KBM-7 (cell line): ENCODE data around the gene PYDC2.
A peak's percentile ranks its signal among the peaks of the same experiment; 100 is the strongest.
"Not testable (repeated sequence)": the region's sequence is repeated elsewhere in the genome, so short reads cannot be mapped to it uniquely, and the experiment has no call there.

ENCODE experiments used
- DNase-seq: peaks from one replicate; pipeline ENCODE4 v3.0.0-alpha.2; 2015
- in situ Hi-C: fragments of 300-500 bp; cut with MboI; formaldehyde crosslinking; loops from 2 replicates; pipeline ENCODE4 v1.14.3; 2020; ENCODE audit warnings: low sequenced_read_pairs, low pct_unique_long_range_greater_than_20kb, mixed read lengths

PYDC2 gene

GRCh38 chr3:191455257-191455952 lies 5.6 kb upstream of the PYDC2 start:
- no peak for DNase-seq
- in situ Hi-C loops = no loop called here

GRCh38 chr3:191460360-191460759 lies 603 bp upstream of the PYDC2 start:
- DNase-seq = no peak
- in situ Hi-C loops = no loop called here

GRCh38 chr3:191470080-191470479 lies 9.1 kb downstream of the PYDC2 start:
- in situ Hi-C loops = no loop called here
- DNase-seq = no peak

GRCh38 chr3:191470545-191470944 lies 9.6 kb downstream of the PYDC2 start:
- in situ Hi-C loops = no loop called here
- DNase-seq = no peak

DNA sequence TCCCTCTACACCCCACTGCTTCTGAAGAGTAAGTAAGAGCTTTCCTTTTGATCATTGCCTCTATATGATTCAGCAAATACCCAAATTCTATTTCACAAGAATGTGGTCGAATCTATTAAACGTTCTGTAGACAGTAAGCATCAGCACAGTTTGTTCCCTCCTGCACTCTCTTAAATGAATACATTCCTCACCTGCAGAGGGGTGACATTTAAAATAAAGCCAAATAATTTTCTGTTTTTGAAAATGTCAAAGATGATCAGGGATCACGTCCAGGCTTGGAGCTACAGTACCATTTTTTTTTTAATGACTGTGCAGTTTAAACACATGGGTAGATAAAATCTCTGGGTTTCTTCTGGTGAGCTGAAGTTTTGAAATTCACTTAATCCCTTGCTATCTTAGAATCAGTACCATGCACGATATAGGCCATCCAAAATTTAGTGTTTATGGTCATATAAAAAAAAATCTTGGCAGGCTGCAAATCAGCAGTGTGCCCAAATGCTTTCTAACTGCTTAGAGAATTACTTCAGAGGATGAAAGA lies 12.8 kb downstream of the PYDC2 start:
- DNase-seq = no peak
- in situ Hi-C loops = no loop called here

DNA sequence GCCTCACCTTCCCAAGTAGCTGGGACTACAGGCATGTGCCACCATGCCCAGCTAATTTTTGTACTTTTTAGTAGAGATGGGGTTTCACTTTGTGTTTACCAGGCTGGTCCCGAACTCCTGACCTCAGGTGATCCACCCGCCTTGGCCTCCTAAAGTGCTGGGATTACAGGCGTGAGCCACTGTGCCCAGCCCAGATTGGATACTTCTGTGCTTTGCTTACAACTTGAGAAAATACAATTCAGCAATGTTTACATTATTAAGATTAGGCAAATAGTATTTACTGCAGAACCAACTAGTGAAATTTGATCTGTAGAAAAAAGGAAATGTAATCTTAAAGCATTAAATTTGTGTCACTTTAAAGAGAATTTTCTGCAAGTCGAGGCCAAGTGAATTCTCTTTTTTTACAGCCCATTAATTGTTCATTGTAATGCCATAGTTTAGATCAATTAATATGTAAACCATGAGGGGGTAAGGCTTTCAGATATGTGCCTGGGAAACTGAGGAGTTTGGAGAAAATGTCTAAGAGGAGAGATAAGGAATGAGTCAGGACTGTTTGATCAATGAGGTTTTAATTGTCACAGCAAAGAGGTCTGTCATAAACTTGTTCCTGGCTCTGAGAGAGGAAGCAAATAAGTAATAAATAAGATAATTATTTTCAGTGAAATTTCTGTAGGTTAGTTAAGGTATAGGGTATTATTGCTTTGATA lies 15.3 kb downstream of the PYDC2 start:
- in situ Hi-C loops = no loop called here
- no peak for DNase-seq

DNA sequence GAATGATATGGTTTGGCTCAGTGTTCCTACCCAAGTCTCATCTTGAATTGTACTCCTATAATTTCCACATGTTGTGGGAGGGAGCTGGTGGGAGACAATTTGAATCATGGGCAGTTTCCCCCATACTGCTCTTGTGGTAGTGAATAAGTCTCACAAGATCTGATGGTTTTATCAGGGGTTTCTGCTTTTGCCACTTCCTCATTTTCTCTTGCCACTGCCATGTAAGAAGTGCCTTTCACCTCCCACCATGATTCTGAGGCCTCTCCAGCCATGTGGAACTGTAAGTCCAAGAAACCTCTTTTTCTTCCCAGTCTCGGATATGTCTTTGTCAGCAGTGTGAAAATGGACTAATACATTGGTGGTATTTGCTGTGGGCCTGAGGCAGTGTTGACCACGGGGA lies 23.0 kb downstream of the PYDC2 start:
- in situ Hi-C loops = not testable (repeated sequence)
- peak; percentile 1 for DNase-seq

DNA sequence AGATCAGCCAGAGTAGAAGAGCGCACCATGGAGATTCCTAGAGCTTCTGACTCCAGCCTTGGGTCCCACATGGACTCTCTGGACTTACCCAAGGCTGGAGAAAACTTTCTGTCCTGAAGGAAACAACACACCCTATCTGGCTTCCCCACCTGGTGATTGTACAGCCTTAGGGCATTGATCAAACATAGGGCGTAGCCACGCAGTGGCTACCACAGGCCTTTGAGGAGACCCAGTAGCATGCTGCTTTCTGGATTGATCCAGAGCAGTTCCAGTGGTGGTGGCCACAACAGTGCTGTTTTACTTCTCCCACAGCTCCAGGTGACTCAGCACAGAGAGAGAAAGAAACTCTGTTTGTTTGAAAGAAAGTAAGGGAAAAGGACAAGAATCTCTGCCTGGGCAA lies 23.5 kb downstream of the PYDC2 start:
- in situ Hi-C loops = no loop called here
- no peak for DNase-seq

GRCh38 chr3:191492601-191493000 lies 31.6 kb downstream of the PYDC2 start:
- no peak for DNase-seq
- in situ Hi-C loops = no loop called here

DNA sequence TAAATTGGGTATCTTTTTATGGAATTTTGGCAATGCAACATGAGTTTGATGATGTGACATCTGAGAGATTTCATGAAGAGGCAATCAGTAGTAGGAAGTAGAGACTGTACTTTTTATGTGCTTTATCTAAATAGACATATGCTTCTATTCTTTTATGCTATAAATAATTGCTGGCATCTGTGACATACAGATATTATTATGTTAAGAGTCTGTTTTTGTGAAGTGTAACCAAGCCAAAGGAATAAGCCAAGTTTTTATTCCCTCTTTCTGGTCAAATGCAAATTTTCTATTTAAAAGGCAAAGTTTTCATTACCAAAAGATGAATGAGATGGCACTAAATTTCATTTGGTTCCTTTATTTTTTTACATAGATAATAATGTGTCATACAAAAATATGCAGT lies 32.4 kb downstream of the PYDC2 start:
- DNase-seq = no peak
- in situ Hi-C loops = no loop called here

- no peak for DNase-seq
- in situ Hi-C loops = no loop called here
Measured at GRCh38 chr3:191499307-191500080, 38.5 kb downstream of the PYDC2 start.

GRCh38 chr3:191500892-191501291 lies 39.9 kb downstream of the PYDC2 start:
- in situ Hi-C loops = no loop called here
- no peak for DNase-seq

GRCh38 chr3:191502583-191502982 lies 41.6 kb downstream of the PYDC2 start:
- no peak for DNase-seq
- in situ Hi-C loops = no loop called here

- DNase-seq = no peak
- in situ Hi-C loops = no loop called here
Measured at GRCh38 chr3:191509078-191509477, 48.1 kb downstream of the PYDC2 start.
